GM23338 (cell line): ENCODE data around the gene DNAH8. TPM values are rescaled to one million over a fixed set of nuclear protein-coding genes. Genes with fewer than 3 reads are reported as not detected.
"Not testable (repeated sequence)": the region's sequence is repeated elsewhere in the genome, so short reads cannot be mapped to it uniquely, and the experiment has no call there.

ENCODE experiments used
- ATAC-seq: fragments of 200-7000 bp; cut with Tn5 transposase; 3 replicates; pipeline ENCODE4 v1.9.1; 2020
- DNase-seq: peaks from one replicate; pipeline ENCODE4 v3.0.0-alpha.2; 2015; ENCODE audit warnings: low spot score
- H2AFZ ChIP-seq: fragments of 200-600 bp; sonication (generic); 2 replicates; pipeline ENCODE4 v1.8.0; 2016; ENCODE audit warnings: antibody characterized with exemption, mild to moderate bottlenecking, moderate library complexity
- H3F3A ChIP-seq: fragments of 200-600 bp; sonication (generic); replicated peaks from 2 replicates; pipeline ENCODE4 v1.8.0; 2017; ENCODE audit warnings: antibody characterized with exemption, mixed run types, low read depth
- H3K27ac ChIP-seq: fragments of 200-600 bp; sonication (generic); 2 replicates; pipeline ENCODE4 v1.6.1; 2016; ENCODE audit warnings: low read depth
- H3K27me3 ChIP-seq: fragments of 200-600 bp; sonication (generic); 2 replicates; pipeline ENCODE4 v1.8.0; 2016; ENCODE audit warnings: mild to moderate bottlenecking, mixed run types, moderate library complexity; ENCODE audit not compliant: insufficient read depth
- H3K36me3 ChIP-seq: fragments of 200-600 bp; sonication (generic); 2 replicates; pipeline ENCODE4 v1.8.0; 2016; ENCODE audit warnings: mild to moderate bottlenecking; ENCODE audit not compliant: insufficient read depth
- H3K4me1 ChIP-seq: fragments of 200-600 bp; sonication (generic); 2 replicates; pipeline ENCODE4 v1.8.0; 2016; ENCODE audit warnings: mild to moderate bottlenecking, moderate library complexity; ENCODE audit not compliant: insufficient read depth
- H3K4me2 ChIP-seq: fragments of 200-600 bp; sonication (generic); 2 replicates; pipeline ENCODE4 v1.7.1; 2017; ENCODE audit warnings: mixed run types
- H3K4me3 ChIP-seq: fragments of 200-600 bp; sonication (generic); 2 replicates; pipeline ENCODE4 v1.6.1; 2016; ENCODE audit warnings: mixed run types
- H3K79me2 ChIP-seq: fragments of 200-600 bp; sonication (generic); replicated peaks from 2 replicates; pipeline ENCODE4 v1.8.0; 2017; ENCODE audit warnings: mild to moderate bottlenecking; ENCODE audit not compliant: insufficient read depth
- H3K9me2 ChIP-seq: fragments of 200-600 bp; sonication (generic); 2 replicates; pipeline ENCODE4 v1.8.0; 2017; ENCODE audit not compliant: insufficient read depth
- H4K20me1 ChIP-seq: fragments of 200-600 bp; sonication (generic); replicated peaks from 2 replicates; pipeline ENCODE4 v1.8.0; 2017; ENCODE audit warnings: mild to moderate bottlenecking; ENCODE audit not compliant: insufficient read depth
- H3K27ac Mint-ChIP-seq: 2 replicates; pipeline ENCODE4 v1.8.0; 2020; ENCODE audit warnings: inconsistent platforms, mild to moderate bottlenecking, moderate library complexity, mixed read lengths
- H3K27me3 Mint-ChIP-seq: 3 replicates; pipeline ENCODE4 v1.8.0; 2022; ENCODE audit warnings: low read depth, mild to moderate bottlenecking, moderate library complexity, mixed read lengths, inconsistent platforms; ENCODE audit not compliant: insufficient read depth, poor library complexity
- H3K36me3 Mint-ChIP-seq: 3 replicates; pipeline ENCODE4 v1.8.0; 2021; ENCODE audit warnings: low read depth, mild to moderate bottlenecking, inconsistent platforms, moderate library complexity, mixed read lengths
- H3K4me1 Mint-ChIP-seq: 3 replicates; pipeline ENCODE4 v1.8.0; 2020; ENCODE audit warnings: mild to moderate bottlenecking, inconsistent platforms, mixed read lengths
- H3K4me3 Mint-ChIP-seq: 3 replicates; pipeline ENCODE4 v1.8.0; 2021; ENCODE audit warnings: moderate library complexity, mild to moderate bottlenecking, inconsistent platforms, mixed read lengths
- H3K9me3 Mint-ChIP-seq: 3 replicates; pipeline ENCODE4 v1.8.0; 2020; ENCODE audit warnings: moderate library complexity, mild to moderate bottlenecking, inconsistent platforms, mixed read lengths
- CREB1 ChIP-seq: fragments of 250-450 bp; sonication (Bioruptor Pico); IDR thresholded peaks from 2 replicates; pipeline ENCODE4 v1.5.0; 2020; ENCODE audit warnings: low read depth, mild to moderate bottlenecking, moderate library complexity
- ETS1 ChIP-seq: IDR thresholded peaks from 2 replicates; pipeline ENCODE4 v1.6.1; 2016; ENCODE audit warnings: antibody characterized with exemption
- EZH2 ChIP-seq: fragments of 200-600 bp; sonication (generic); IDR thresholded peaks from one replicate; pipeline ENCODE4 v1.8.0; 2017; ENCODE audit warnings: antibody characterized with exemption, mild to moderate bottlenecking, low read depth; ENCODE audit not compliant: unreplicated experiment
- JUNB ChIP-seq: IDR thresholded peaks from one replicate; pipeline ENCODE4 v1.6.1; 2016; ENCODE audit warnings: antibody characterized with exemption; ENCODE audit not compliant: unreplicated experiment
- POLR2AphosphoS5 ChIP-seq: IDR thresholded peaks from 2 replicates; pipeline ENCODE4 v1.6.1; 2016; ENCODE audit warnings: antibody characterized with exemption, low read depth
- REST ChIP-seq: IDR thresholded peaks from one replicate; pipeline ENCODE4 v1.6.1; 2018; ENCODE audit warnings: antibody characterized with exemption; ENCODE audit not compliant: unreplicated experiment
- STAT1 ChIP-seq: IDR thresholded peaks from one replicate; pipeline ENCODE4 v1.6.1; 2016; ENCODE audit warnings: antibody characterized with exemption; ENCODE audit not compliant: unreplicated experiment
- ZNF114 ChIP-seq: fragments of 250-450 bp; sonication (Bioruptor Pico); IDR thresholded peaks from 2 replicates; pipeline ENCODE4 v1.5.0; 2020; ENCODE audit warnings: mild to moderate bottlenecking, moderate library complexity
- polyA plus RNA-seq: library from polyadenylated mRNA; unstranded; fragments of >200 nt; fragmentation: Nextera tagmentation; extraction: Ambion mirVana; gene quantifications from 2 replicates; pipeline ENCODE4 v1.2.1, GENCODE V29; 2016
- total RNA-seq: library from RNA; depleted of rRNA; stranded (reverse); fragments of >200 nt; shearing (Covaris generic); gene quantifications from 2 replicates; pipeline ENCODE4 v1.2.3, GENCODE V29; 2014
- TF ChIP-seq, protein P1 (sequence below), 2 experiments: fragments of 200-600 bp in 1 of 2; sonication (generic) in 1 of 2; conservative IDR thresholded peaks; 2 replicates each; pipeline versions ENCODE4 v1.5.1 to v1.6.1; 2016 to 2017; ENCODE audit warnings: antibody characterized with exemption in 2 of 2, low read depth in 2 of 2, mild to moderate bottlenecking in 2 of 2, moderate library complexity in 1 of 2
- TF ChIP-seq, protein P2 (sequence below): fragments of 250-450 bp; sonication (Bioruptor Pico); IDR thresholded peaks from 2 replicates; pipeline ENCODE4 v1.5.0; 2020; ENCODE audit warnings: mild to moderate bottlenecking, moderate library complexity

The DNAH8 gene
- total and polyA plus RNA-seq, 2 experiments from 2014 or later, result 0.02 TPM; not detected in 1

- H3F3A ChIP-seq, H3K4me3 Mint-ChIP-seq, H3K27ac ChIP-seq, H3K9me2 ChIP-seq, H3K36me3 Mint-ChIP-seq, ATAC-seq, H3K36me3 ChIP-seq, H3K4me2 ChIP-seq, H2AFZ ChIP-seq, DNase-seq, H3K27ac Mint-ChIP-seq, H3K27me3 Mint-ChIP-seq, H3K27me3 ChIP-seq, H3K9me3 Mint-ChIP-seq, H3K4me3 ChIP-seq, H3K79me2 ChIP-seq, H4K20me1 ChIP-seq: not testable (repeated sequence)
- H3K4me1 ChIP-seq, result peaks cover 12% of the 10 kb centered on the region; the same call in 1 of the 2 replicates
- peaks cover 15% of the 10 kb centered on the region for H3K4me1 Mint-ChIP-seq
Observed at GRCh38 chr6:38873816-38874215, 158.7 kb downstream of the DNAH8 start.

DNA sequence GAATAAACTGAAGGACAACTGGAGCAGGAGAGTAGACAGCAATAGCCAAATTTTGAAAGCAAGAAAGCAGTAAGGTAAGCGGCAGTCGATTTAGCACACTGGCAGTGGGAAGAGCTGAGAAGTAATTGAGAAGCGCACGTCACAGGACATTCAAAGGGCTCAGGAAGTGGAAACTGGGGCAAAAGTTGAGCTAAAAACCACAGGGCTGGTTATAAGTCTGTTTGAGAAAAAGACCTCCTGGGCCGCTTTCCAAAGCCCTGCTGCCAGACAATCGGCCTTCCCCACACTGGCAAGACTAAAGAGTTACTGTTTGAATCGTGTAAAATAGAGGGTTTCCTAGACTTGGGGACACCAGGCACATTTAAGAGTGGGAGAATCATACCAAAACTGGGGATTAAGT lies 161.4 kb downstream of the DNAH8 start:
- H3K9me2 ChIP-seq, result no peaks in the 10 kb centered on the region
- H3K9me3 Mint-ChIP-seq, result no peaks in the 10 kb centered on the region
- no peak overlapping the region for H3K4me3 Mint-ChIP-seq
- peaks cover 12% of the 10 kb centered on the region; the same call in 1 of the 2 replicates for H3K4me1 ChIP-seq
- H3K36me3 ChIP-seq, result no peaks in the 10 kb centered on the region
- ATAC-seq (no peak), DNase-seq (no peak)
- H3K27ac ChIP-seq, result no peak overlapping the region
- H2AFZ ChIP-seq, result peak overlapping the region; percentile 40
- no peak overlapping the region for H3K27ac Mint-ChIP-seq
- H3K4me2 ChIP-seq, result no peak overlapping the region
- no peaks in the 10 kb centered on the region for H3K27me3 Mint-ChIP-seq
- no peaks in the 10 kb centered on the region for H3K36me3 Mint-ChIP-seq
- H3K27me3 ChIP-seq, result no peaks in the 10 kb centered on the region
- no peak overlapping the region for H3K4me3 ChIP-seq
- H3F3A ChIP-seq, result no peaks in the 10 kb centered on the region
- H3K4me1 Mint-ChIP-seq, result peaks cover 15% of the 10 kb centered on the region
- no peaks in the 10 kb centered on the region for H4K20me1 ChIP-seq
- H3K79me2 ChIP-seq, result no peaks in the 10 kb centered on the region
- TF ChIP-seq CREB1 (CRISPR knock-in tag) (no peak), JUNB (no peak), POLR2AphosphoS5 (no peak), EZH2 (no peak), ZNF114 (CRISPR knock-in tag) (no peak), REST (no peak), ETS1 (no peak), STAT1 (no peak)
- TF ChIP-seq, protein P1, sequence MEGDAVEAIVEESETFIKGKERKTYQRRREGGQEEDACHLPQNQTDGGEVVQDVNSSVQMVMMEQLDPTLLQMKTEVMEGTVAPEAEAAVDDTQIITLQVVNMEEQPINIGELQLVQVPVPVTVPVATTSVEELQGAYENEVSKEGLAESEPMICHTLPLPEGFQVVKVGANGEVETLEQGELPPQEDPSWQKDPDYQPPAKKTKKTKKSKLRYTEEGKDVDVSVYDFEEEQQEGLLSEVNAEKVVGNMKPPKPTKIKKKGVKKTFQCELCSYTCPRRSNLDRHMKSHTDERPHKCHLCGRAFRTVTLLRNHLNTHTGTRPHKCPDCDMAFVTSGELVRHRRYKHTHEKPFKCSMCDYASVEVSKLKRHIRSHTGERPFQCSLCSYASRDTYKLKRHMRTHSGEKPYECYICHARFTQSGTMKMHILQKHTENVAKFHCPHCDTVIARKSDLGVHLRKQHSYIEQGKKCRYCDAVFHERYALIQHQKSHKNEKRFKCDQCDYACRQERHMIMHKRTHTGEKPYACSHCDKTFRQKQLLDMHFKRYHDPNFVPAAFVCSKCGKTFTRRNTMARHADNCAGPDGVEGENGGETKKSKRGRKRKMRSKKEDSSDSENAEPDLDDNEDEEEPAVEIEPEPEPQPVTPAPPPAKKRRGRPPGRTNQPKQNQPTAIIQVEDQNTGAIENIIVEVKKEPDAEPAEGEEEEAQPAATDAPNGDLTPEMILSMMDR (conservative IDR thresholded peaks at IDR 0.05; ENCODE audit: low read depth in 2 of 2), result no peak
- TF ChIP-seq, protein P2, sequence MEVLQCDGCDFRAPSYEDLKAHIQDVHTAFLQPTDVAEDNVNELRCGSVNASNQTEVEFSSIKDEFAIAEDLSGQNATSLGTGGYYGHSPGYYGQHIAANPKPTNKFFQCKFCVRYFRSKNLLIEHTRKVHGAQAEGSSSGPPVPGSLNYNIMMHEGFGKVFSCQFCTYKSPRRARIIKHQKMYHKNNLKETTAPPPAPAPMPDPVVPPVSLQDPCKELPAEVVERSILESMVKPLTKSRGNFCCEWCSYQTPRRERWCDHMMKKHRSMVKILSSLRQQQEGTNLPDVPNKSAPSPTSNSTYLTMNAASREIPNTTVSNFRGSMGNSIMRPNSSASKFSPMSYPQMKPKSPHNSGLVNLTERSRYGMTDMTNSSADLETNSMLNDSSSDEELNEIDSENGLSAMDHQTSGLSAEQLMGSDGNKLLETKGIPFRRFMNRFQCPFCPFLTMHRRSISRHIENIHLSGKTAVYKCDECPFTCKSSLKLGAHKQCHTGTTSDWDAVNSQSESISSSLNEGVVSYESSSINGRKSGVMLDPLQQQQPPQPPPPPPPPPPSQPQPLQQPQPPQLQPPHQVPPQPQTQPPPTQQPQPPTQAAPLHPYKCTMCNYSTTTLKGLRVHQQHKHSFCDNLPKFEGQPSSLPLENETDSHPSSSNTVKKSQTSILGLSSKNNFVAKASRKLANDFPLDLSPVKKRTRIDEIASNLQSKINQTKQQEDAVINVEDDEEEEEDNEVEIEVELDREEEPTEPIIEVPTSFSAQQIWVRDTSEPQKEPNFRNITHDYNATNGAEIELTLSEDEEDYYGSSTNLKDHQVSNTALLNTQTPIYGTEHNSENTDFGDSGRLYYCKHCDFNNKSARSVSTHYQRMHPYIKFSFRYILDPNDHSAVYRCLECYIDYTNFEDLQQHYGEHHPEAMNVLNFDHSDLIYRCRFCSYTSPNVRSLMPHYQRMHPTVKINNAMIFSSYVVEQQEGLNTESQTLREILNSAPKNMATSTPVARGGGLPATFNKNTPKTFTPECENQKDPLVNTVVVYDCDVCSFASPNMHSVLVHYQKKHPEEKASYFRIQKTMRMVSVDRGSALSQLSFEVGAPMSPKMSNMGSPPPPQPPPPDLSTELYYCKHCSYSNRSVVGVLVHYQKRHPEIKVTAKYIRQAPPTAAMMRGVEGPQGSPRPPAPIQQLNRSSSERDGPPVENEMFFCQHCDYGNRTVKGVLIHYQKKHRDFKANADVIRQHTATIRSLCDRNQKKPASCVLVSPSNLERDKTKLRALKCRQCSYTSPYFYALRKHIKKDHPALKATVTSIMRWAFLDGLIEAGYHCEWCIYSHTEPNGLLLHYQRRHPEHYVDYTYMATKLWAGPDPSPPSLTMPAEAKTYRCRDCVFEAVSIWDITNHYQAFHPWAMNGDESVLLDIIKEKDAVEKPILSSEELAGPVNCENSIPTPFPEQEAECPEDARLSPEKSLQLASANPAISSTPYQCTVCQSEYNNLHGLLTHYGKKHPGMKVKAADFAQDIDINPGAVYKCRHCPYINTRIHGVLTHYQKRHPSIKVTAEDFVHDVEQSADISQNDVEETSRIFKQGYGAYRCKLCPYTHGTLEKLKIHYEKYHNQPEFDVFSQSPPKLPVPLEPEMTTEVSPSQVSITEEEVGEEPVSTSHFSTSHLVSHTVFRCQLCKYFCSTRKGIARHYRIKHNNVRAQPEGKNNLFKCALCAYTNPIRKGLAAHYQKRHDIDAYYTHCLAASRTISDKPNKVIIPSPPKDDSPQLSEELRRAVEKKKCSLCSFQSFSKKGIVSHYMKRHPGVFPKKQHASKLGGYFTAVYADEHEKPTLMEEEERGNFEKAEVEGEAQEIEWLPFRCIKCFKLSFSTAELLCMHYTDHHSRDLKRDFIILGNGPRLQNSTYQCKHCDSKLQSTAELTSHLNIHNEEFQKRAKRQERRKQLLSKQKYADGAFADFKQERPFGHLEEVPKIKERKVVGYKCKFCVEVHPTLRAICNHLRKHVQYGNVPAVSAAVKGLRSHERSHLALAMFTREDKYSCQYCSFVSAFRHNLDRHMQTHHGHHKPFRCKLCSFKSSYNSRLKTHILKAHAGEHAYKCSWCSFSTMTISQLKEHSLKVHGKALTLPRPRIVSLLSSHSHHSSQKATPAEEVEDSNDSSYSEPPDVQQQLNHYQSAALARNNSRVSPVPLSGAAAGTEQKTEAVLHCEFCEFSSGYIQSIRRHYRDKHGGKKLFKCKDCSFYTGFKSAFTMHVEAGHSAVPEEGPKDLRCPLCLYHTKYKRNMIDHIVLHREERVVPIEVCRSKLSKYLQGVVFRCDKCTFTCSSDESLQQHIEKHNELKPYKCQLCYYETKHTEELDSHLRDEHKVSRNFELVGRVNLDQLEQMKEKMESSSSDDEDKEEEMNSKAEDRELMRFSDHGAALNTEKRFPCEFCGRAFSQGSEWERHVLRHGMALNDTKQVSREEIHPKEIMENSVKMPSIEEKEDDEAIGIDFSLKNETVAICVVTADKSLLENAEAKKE, result no peak
